HCT116 (cell line): Measurements from ENCODE around the gene DCTN5. TPM values are rescaled to one million over a fixed set of nuclear protein-coding genes. Genes with fewer than 3 reads are reported as not detected.

Source experiments
- ATAC-seq: fragments of 200-7000 bp; cut with Tn5 transposase; 2 replicates; pipeline ENCODE4 v1.9.1; 2020; ENCODE audit warnings: mild to moderate bottlenecking, moderate library complexity
- BruUV-seq: library from RNA; stranded (reverse); fragments of 400-500 nt; replicated peaks from 2 replicates; lab custom pipeline; 2021; lab: Mats Ljungman, UMichigan
- CTCF ChIA-PET: fragments of 300-600 bp; sonication (Branson Sonifier 250); formaldehyde crosslinking; loops from one replicate; lab custom pipeline; 2021; ENCODE audit warnings: antibody characterized with exemption; lab: Charles Lee
- POLR2A ChIA-PET: fragments of 300-600, 350-600 bp; sonication (Branson Sonifier 250); formaldehyde crosslinking; loops from one replicate; lab custom pipeline; 2021; ENCODE audit warnings: antibody characterized with exemption; lab: Charles Lee
- RAD21 ChIA-PET, 2 experiments: fragments of 300-600 bp; sonication (Branson Sonifier 250); formaldehyde crosslinking; loops; one replicate each; lab custom pipeline; 2023; ENCODE audit warnings: low total read pairs in 2 of 2; ENCODE audit not compliant: uncharacterized antibody in 2 of 2, unreplicated experiment in 2 of 2, low non-redundant PET in 1 of 2; lab: Charles Lee
- DNase-seq: peaks from one replicate; pipeline ENCODE4 v3.0.0-alpha.2; 2010; ENCODE audit warnings: low read depth, low spot score
- H2AFZ ChIP-seq: fragments of 200-600 bp; shearing (Covaris generic), sonication (generic); 2 replicates; pipeline ENCODE4 v1.6.1; 2017; ENCODE audit warnings: low read depth, mixed run types, mixed read lengths, antibody characterized with exemption, low read length; ENCODE audit not compliant: poor library complexity, severe bottlenecking
- H3K27ac ChIP-seq: 2 replicates; pipeline ENCODE4 v1.5.1; 2012; ENCODE audit warnings: low read depth, low read length
- H3K27me3 ChIP-seq: fragments of 200-600 bp; sonication (generic); 2 replicates; pipeline ENCODE4 v1.6.1; 2016; ENCODE audit warnings: mixed run types, low read length, mixed read lengths; ENCODE audit not compliant: insufficient read depth
- H3K36me3 ChIP-seq, 2 experiments: fragments of 200-500 bp in 1 of 2; fragments of 200-600 bp in 1 of 2; sonication (Bioruptor generic) in 1 of 2; sonication (generic) in 1 of 2; 2 replicates each; pipeline versions ENCODE4 v1.5.1 to v1.6.1; 2014 to 2016; ENCODE audit warnings: low read length in 2 of 2, inconsistent platforms in 1 of 2, mixed read lengths in 1 of 2, mixed run types in 1 of 2; ENCODE audit not compliant: insufficient read depth in 2 of 2, control insufficient read depth in 1 of 2
- H3K4me1 ChIP-seq, 2 experiments: fragments of 200-600 bp in 1 of 2; sonication (generic) in 1 of 2; 2 replicates each; pipeline versions ENCODE4 v1.5.1 to v1.6.1; 2012 to 2017; ENCODE audit warnings: low read length in 2 of 2, inconsistent platforms in 1 of 2, mild to moderate bottlenecking in 1 of 2, mixed read lengths in 1 of 2, mixed run types in 1 of 2, moderate library complexity in 1 of 2; ENCODE audit not compliant: insufficient read depth in 2 of 2, control insufficient read depth in 1 of 2
- H3K4me2 ChIP-seq: fragments of 200-600 bp; sonication (generic); 2 replicates; pipeline ENCODE4 v1.6.1; 2017; ENCODE audit warnings: mixed run types, low read length, mixed read lengths
- H3K4me3 ChIP-seq, 2 experiments: fragments of 200-600 bp in 1 of 2; sonication (generic) in 1 of 2; replicated peaks in 1 of 2; 2 replicates each; pipeline ENCODE4 v1.5.1; 2011 to 2016; ENCODE audit warnings: low read length in 2 of 2, control low read depth in 1 of 2, low read depth in 1 of 2, mild to moderate bottlenecking in 1 of 2, mixed read lengths in 1 of 2, mixed run types in 1 of 2
- H3K79me2 ChIP-seq: fragments of 200-600 bp; sonication (generic); 2 replicates; pipeline ENCODE4 v1.6.1; 2017; ENCODE audit warnings: mild to moderate bottlenecking, mixed run types, low read length, moderate library complexity, mixed read lengths; ENCODE audit not compliant: insufficient read depth
- H3K9ac ChIP-seq: fragments of 200-600 bp; sonication (generic); 2 replicates; pipeline ENCODE4 v1.6.1; 2016; ENCODE audit warnings: low read length, mixed read lengths
- H3K9me2 ChIP-seq: fragments of 200-600 bp; sonication (generic), shearing (Covaris generic); 2 replicates; pipeline ENCODE4 v1.6.1; 2017; ENCODE audit warnings: mixed run types, mild to moderate bottlenecking, moderate library complexity; ENCODE audit not compliant: insufficient read depth
- H3K9me3 ChIP-seq, 2 experiments: fragments of 200-500 bp in 1 of 2; fragments of 200-600 bp in 1 of 2; sonication (Bioruptor generic) in 1 of 2; sonication (generic) in 1 of 2; 2 replicates each; pipeline ENCODE4 v1.6.1; 2014 to 2017; ENCODE audit warnings: low read length in 2 of 2, mixed read lengths in 2 of 2, inconsistent platforms in 1 of 2, low read depth in 1 of 2, mild to moderate bottlenecking in 1 of 2, mixed run types in 1 of 2, moderate library complexity in 1 of 2; ENCODE audit not compliant: control insufficient read depth in 1 of 2, insufficient read depth in 1 of 2
- H4K20me1 ChIP-seq: fragments of 200-600 bp; sonication (generic), shearing (Covaris generic); 2 replicates; pipeline ENCODE4 v1.6.1; 2017; ENCODE audit warnings: mixed run types, mild to moderate bottlenecking, moderate library complexity; ENCODE audit not compliant: insufficient read depth
- CBX3 ChIP-seq: IDR thresholded peaks from 2 replicates; pipeline ENCODE4 v1.6.1; 2012; ENCODE audit warnings: low read depth
- CEBPB ChIP-seq: IDR thresholded peaks from 2 replicates; pipeline ENCODE4 v1.6.1; 2012; ENCODE audit warnings: low read depth
- EZH2 ChIP-seq: fragments of 200-600 bp; sonication (generic); IDR thresholded peaks from 2 replicates; pipeline ENCODE4 v1.6.1; 2017; ENCODE audit warnings: antibody characterized with exemption, mixed run types
- EZH2phosphoT487 ChIP-seq: fragments of 200-600 bp; IDR thresholded peaks from 2 replicates; pipeline ENCODE4 v1.6.1; 2018; ENCODE audit warnings: antibody characterized with exemption, borderline replicate concordance
- JUND ChIP-seq: IDR thresholded peaks from 2 replicates; pipeline ENCODE4 v1.6.1; 2012
- MAX ChIP-seq: IDR thresholded peaks from 2 replicates; pipeline ENCODE4 v1.6.1; 2012
- POLR2A ChIP-seq: IDR thresholded peaks from 2 replicates; pipeline ENCODE4 v1.7.0; 2011; ENCODE audit warnings: borderline replicate concordance; ENCODE audit not compliant: insufficient read depth, insufficient read length; ENCODE audit errors: extremely low read depth
- POLR2AphosphoS5 ChIP-seq: IDR thresholded peaks from 2 replicates; pipeline ENCODE4 v1.6.1; 2011; ENCODE audit warnings: mild to moderate bottlenecking, low read depth, low read length, moderate library complexity
- RAD21 ChIP-seq: IDR thresholded peaks from 2 replicates; pipeline ENCODE4 v1.6.1; 2012; ENCODE audit warnings: low read depth, mild to moderate bottlenecking
- SIN3A ChIP-seq: IDR thresholded peaks from 2 replicates; pipeline ENCODE4 v1.6.1; 2012; ENCODE audit warnings: low read depth
- SP1 ChIP-seq: IDR thresholded peaks from 2 replicates; pipeline ENCODE4 v1.6.1; 2012; ENCODE audit warnings: low read depth
- TCF7L2 ChIP-seq: IDR thresholded peaks from 2 replicates; pipeline ENCODE4 v1.7.0; 2011; ENCODE audit warnings: borderline replicate concordance, inconsistent platforms; ENCODE audit not compliant: insufficient read depth, insufficient read length; ENCODE audit errors: extremely low read depth
- YY1 ChIP-seq: IDR thresholded peaks from 2 replicates; pipeline ENCODE4 v1.6.1; 2011; ENCODE audit warnings: low read length, low read depth, moderate library complexity, mild to moderate bottlenecking; ENCODE audit not compliant: insufficient replicate concordance; ENCODE audit errors: extremely low read depth
- ZFX ChIP-seq: fragments of 450-650 bp; IDR thresholded peaks from 2 replicates; pipeline ENCODE4 v1.6.1; 2017
- intact Hi-C: fragments of 100-400 bp; cut with micrococcal nuclease; formaldehyde crosslinking; loops from 2 replicates; pipeline ENCODE4 v1.10.0; 2022
- total RNA-seq: library from RNA; stranded (reverse); gene quantifications from one replicate; pipeline ENCODE4 v1.2.1, GENCODE V29; 2021; ENCODE audit not compliant: unreplicated experiment
- TF ChIP-seq, protein P1 (sequence below): IDR thresholded peaks from 2 replicates; pipeline ENCODE4 v1.6.1; 2012

DCTN5 gene
- total RNA-seq, 1 experiment from 2014 or later: 42.9 TPM

DNA sequence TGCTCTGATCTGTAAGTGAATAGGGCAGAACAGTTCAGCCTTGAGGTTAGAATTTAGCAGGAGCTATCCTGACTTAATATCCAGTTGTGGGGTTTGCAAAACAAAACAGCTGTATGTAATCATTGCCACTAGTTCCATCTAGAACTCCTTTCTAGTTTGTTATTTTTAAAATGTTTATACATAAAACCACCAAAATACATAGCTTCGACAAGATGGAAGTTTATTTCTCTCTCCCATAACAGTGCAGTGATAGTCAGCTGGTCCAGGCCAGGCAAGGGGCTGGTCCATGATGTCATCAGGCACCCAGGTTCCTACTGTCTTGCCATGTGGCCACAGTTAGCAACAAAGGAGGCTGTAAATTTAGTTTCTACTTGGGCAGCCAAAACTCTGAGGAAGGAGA is 27.0 kb downstream of the DCTN5 start:
- POLR2A ChIA-PET: no interaction called here
- BruUV-seq: no TSS peak

DNA sequence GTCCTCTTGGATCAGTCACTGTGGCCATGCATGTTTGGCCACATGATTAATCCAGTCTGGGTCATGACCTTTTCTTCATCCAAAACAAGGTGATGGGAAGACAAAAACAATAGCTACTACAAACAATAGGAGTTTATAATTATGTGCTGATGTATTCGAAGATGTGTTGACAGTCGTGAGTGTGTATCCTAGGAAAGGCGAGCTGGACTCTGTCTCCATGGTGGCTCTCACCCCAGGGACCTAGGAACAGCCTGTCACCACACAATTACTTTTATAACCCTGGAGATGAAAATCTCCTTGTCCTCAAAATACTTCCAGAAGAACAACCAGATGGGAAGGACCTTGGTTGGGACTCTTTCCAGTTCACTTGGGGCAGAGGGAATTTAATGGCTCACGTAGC is 27.6 kb downstream of the DCTN5 start:
- Histone ChIP-seq H3K9me3 (no peaks in the 10 kb centered on the region), H3K9ac (no peak overlapping the region), H3K4me3 (no peak overlapping the region), H3K9me2 (no peaks in the 10 kb centered on the region), H3K36me3 (peaks cover 4 to 19% of the 10 kb centered on the region in 2 experiments; a peak in 3 of 4 replicates), H3K4me2 (no peak overlapping the region), H3K79me2 (no peaks in the 10 kb centered on the region), H4K20me1 (no peaks in the 10 kb centered on the region), H2AFZ (no peak overlapping the region), H3K27ac (no peak overlapping the region), H3K4me1 (no peaks in the 10 kb centered on the region), H3K27me3 (no peaks in the 10 kb centered on the region)
- intact Hi-C loops: no loop called here
- TF ChIP-seq JUND (no peak), EZH2phosphoT487 (no peak), ZFX (no peak), SP1 (no peak), RAD21 (no peak), CEBPB (no peak), YY1 (no peak)
- BruUV-seq: no TSS peak
- ChIA-PET RAD21 (no interaction called here), CTCF (no interaction called here), POLR2A (no interaction called here)
- no peak for DNase-seq
- no peak for ATAC-seq

More for the DNA sequence above, 27.0 kb downstream of the DCTN5 start:
- Histone ChIP-seq H3K27ac (no peak overlapping the region), H2AFZ (no peak overlapping the region), H3K9ac (no peak overlapping the region), H4K20me1 (no peaks in the 10 kb centered on the region), H3K4me1 (no peaks in the 10 kb centered on the region), H3K9me3 (no peaks in the 10 kb centered on the region), H3K9me2 (no peaks in the 10 kb centered on the region), H3K27me3 (no peaks in the 10 kb centered on the region), H3K36me3 (peaks cover 4 to 19% of the 10 kb centered on the region in 2 experiments; a peak in 3 of 4 replicates), H3K4me2 (no peak overlapping the region), H3K4me3 (no peak overlapping the region), H3K79me2 (no peaks in the 10 kb centered on the region)
- TF ChIP-seq SP1: no peak
- no peak for TF ChIP-seq EZH2
- no peak for TF ChIP-seq CBX3
- no peak for TF ChIP-seq JUND
- no peak for TF ChIP-seq POLR2A
- no peak for TF ChIP-seq POLR2AphosphoS5
- TF ChIP-seq CEBPB: no peak
- no peak for TF ChIP-seq TCF7L2
- TF ChIP-seq EZH2phosphoT487: no peak
- TF ChIP-seq MAX: no peak
- TF ChIP-seq, protein P1, sequence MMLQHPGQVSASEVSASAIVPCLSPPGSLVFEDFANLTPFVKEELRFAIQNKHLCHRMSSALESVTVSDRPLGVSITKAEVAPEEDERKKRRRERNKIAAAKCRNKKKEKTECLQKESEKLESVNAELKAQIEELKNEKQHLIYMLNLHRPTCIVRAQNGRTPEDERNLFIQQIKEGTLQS: no peak
- no peak for TF ChIP-seq SIN3A
- ATAC-seq: no peak
- intact Hi-C loops: no loop called here
- no peak for DNase-seq
- ChIA-PET RAD21 (no interaction called here), CTCF (no interaction called here)
